HCT116 (cell line): Measurements from ENCODE around the gene CDKL4. TPM values are rescaled to one million over a fixed set of nuclear protein-coding genes. Genes with fewer than 3 reads are reported as not detected.

Source experiments
- ATAC-seq: fragments of 200-7000 bp; cut with Tn5 transposase; 2 replicates; pipeline ENCODE4 v1.9.1; 2020; ENCODE audit warnings: mild to moderate bottlenecking, moderate library complexity
- BruUV-seq: library from RNA; stranded (reverse); fragments of 400-500 nt; replicated peaks from 2 replicates; lab custom pipeline; 2021; lab: Mats Ljungman, UMichigan
- CTCF ChIA-PET: fragments of 300-600 bp; sonication (Branson Sonifier 250); formaldehyde crosslinking; loops from one replicate; lab custom pipeline; 2021; ENCODE audit warnings: antibody characterized with exemption; lab: Charles Lee
- POLR2A ChIA-PET: fragments of 300-600, 350-600 bp; sonication (Branson Sonifier 250); formaldehyde crosslinking; loops from one replicate; lab custom pipeline; 2021; ENCODE audit warnings: antibody characterized with exemption; lab: Charles Lee
- RAD21 ChIA-PET, 2 experiments: fragments of 300-600 bp; sonication (Branson Sonifier 250); formaldehyde crosslinking; loops; one replicate each; lab custom pipeline; 2023; ENCODE audit warnings: low total read pairs in 2 of 2; ENCODE audit not compliant: uncharacterized antibody in 2 of 2, unreplicated experiment in 2 of 2, low non-redundant PET in 1 of 2; lab: Charles Lee
- DNase-seq: peaks from one replicate; pipeline ENCODE4 v3.0.0-alpha.2; 2010; ENCODE audit warnings: low read depth, low spot score
- H2AFZ ChIP-seq: fragments of 200-600 bp; shearing (Covaris generic), sonication (generic); 2 replicates; pipeline ENCODE4 v1.6.1; 2017; ENCODE audit warnings: low read depth, mixed run types, mixed read lengths, antibody characterized with exemption, low read length; ENCODE audit not compliant: poor library complexity, severe bottlenecking
- H3K27ac ChIP-seq: 2 replicates; pipeline ENCODE4 v1.5.1; 2012; ENCODE audit warnings: low read depth, low read length
- H3K27me3 ChIP-seq: fragments of 200-600 bp; sonication (generic); 2 replicates; pipeline ENCODE4 v1.6.1; 2016; ENCODE audit warnings: mixed run types, low read length, mixed read lengths; ENCODE audit not compliant: insufficient read depth
- H3K36me3 ChIP-seq, 2 experiments: fragments of 200-500 bp in 1 of 2; fragments of 200-600 bp in 1 of 2; sonication (Bioruptor generic) in 1 of 2; sonication (generic) in 1 of 2; 2 replicates each; pipeline versions ENCODE4 v1.5.1 to v1.6.1; 2014 to 2016; ENCODE audit warnings: low read length in 2 of 2, inconsistent platforms in 1 of 2, mixed read lengths in 1 of 2, mixed run types in 1 of 2; ENCODE audit not compliant: insufficient read depth in 2 of 2, control insufficient read depth in 1 of 2
- H3K4me1 ChIP-seq, 2 experiments: fragments of 200-600 bp in 1 of 2; sonication (generic) in 1 of 2; 2 replicates each; pipeline versions ENCODE4 v1.5.1 to v1.6.1; 2012 to 2017; ENCODE audit warnings: low read length in 2 of 2, inconsistent platforms in 1 of 2, mild to moderate bottlenecking in 1 of 2, mixed read lengths in 1 of 2, mixed run types in 1 of 2, moderate library complexity in 1 of 2; ENCODE audit not compliant: insufficient read depth in 2 of 2, control insufficient read depth in 1 of 2
- H3K4me2 ChIP-seq: fragments of 200-600 bp; sonication (generic); 2 replicates; pipeline ENCODE4 v1.6.1; 2017; ENCODE audit warnings: mixed run types, low read length, mixed read lengths
- H3K4me3 ChIP-seq, 2 experiments: fragments of 200-600 bp in 1 of 2; sonication (generic) in 1 of 2; replicated peaks in 1 of 2; 2 replicates each; pipeline ENCODE4 v1.5.1; 2011 to 2016; ENCODE audit warnings: low read length in 2 of 2, control low read depth in 1 of 2, low read depth in 1 of 2, mild to moderate bottlenecking in 1 of 2, mixed read lengths in 1 of 2, mixed run types in 1 of 2
- H3K79me2 ChIP-seq: fragments of 200-600 bp; sonication (generic); 2 replicates; pipeline ENCODE4 v1.6.1; 2017; ENCODE audit warnings: mild to moderate bottlenecking, mixed run types, low read length, moderate library complexity, mixed read lengths; ENCODE audit not compliant: insufficient read depth
- H3K9ac ChIP-seq: fragments of 200-600 bp; sonication (generic); 2 replicates; pipeline ENCODE4 v1.6.1; 2016; ENCODE audit warnings: low read length, mixed read lengths
- H3K9me2 ChIP-seq: fragments of 200-600 bp; sonication (generic), shearing (Covaris generic); 2 replicates; pipeline ENCODE4 v1.6.1; 2017; ENCODE audit warnings: mixed run types, mild to moderate bottlenecking, moderate library complexity; ENCODE audit not compliant: insufficient read depth
- H3K9me3 ChIP-seq, 2 experiments: fragments of 200-500 bp in 1 of 2; fragments of 200-600 bp in 1 of 2; sonication (Bioruptor generic) in 1 of 2; sonication (generic) in 1 of 2; 2 replicates each; pipeline ENCODE4 v1.6.1; 2014 to 2017; ENCODE audit warnings: low read length in 2 of 2, mixed read lengths in 2 of 2, inconsistent platforms in 1 of 2, low read depth in 1 of 2, mild to moderate bottlenecking in 1 of 2, mixed run types in 1 of 2, moderate library complexity in 1 of 2; ENCODE audit not compliant: control insufficient read depth in 1 of 2, insufficient read depth in 1 of 2
- H4K20me1 ChIP-seq: fragments of 200-600 bp; sonication (generic), shearing (Covaris generic); 2 replicates; pipeline ENCODE4 v1.6.1; 2017; ENCODE audit warnings: mixed run types, mild to moderate bottlenecking, moderate library complexity; ENCODE audit not compliant: insufficient read depth
- CBX3 ChIP-seq: IDR thresholded peaks from 2 replicates; pipeline ENCODE4 v1.6.1; 2012; ENCODE audit warnings: low read depth
- ELF1 ChIP-seq: IDR thresholded peaks from 2 replicates; pipeline ENCODE4 v1.6.1; 2012; ENCODE audit warnings: low read depth, borderline replicate concordance
- EZH2 ChIP-seq: fragments of 200-600 bp; sonication (generic); IDR thresholded peaks from 2 replicates; pipeline ENCODE4 v1.6.1; 2017; ENCODE audit warnings: antibody characterized with exemption, mixed run types
- MAX ChIP-seq: IDR thresholded peaks from 2 replicates; pipeline ENCODE4 v1.6.1; 2012
- POLR2A ChIP-seq: IDR thresholded peaks from 2 replicates; pipeline ENCODE4 v1.7.0; 2011; ENCODE audit warnings: borderline replicate concordance; ENCODE audit not compliant: insufficient read depth, insufficient read length; ENCODE audit errors: extremely low read depth
- POLR2AphosphoS5 ChIP-seq: IDR thresholded peaks from 2 replicates; pipeline ENCODE4 v1.6.1; 2011; ENCODE audit warnings: mild to moderate bottlenecking, low read depth, low read length, moderate library complexity
- SIN3A ChIP-seq: IDR thresholded peaks from 2 replicates; pipeline ENCODE4 v1.6.1; 2012; ENCODE audit warnings: low read depth
- YY1 ChIP-seq: IDR thresholded peaks from 2 replicates; pipeline ENCODE4 v1.6.1; 2011; ENCODE audit warnings: low read length, low read depth, moderate library complexity, mild to moderate bottlenecking; ENCODE audit not compliant: insufficient replicate concordance; ENCODE audit errors: extremely low read depth
- intact Hi-C: fragments of 100-400 bp; cut with micrococcal nuclease; formaldehyde crosslinking; loops from 2 replicates; pipeline ENCODE4 v1.10.0; 2022
- total RNA-seq: library from RNA; stranded (reverse); gene quantifications from one replicate; pipeline ENCODE4 v1.2.1, GENCODE V29; 2021; ENCODE audit not compliant: unreplicated experiment
- TF ChIP-seq, protein P1 (sequence below): IDR thresholded peaks from 2 replicates; pipeline ENCODE4 v1.6.1; 2012; ENCODE audit warnings: low read depth

Gene CDKL4
- total RNA-seq, 1 experiment from 2014 or later = 0.27 TPM

- Histone ChIP-seq H3K9ac (no peak overlapping the region), H3K27me3 (no peaks in the 10 kb centered on the region), H3K4me2 (no peak overlapping the region), H3K4me3 (no peak overlapping the region), H3K36me3 (no peaks in the 10 kb centered on the region), H2AFZ (no peak overlapping the region), H4K20me1 (no peaks in the 10 kb centered on the region), H3K4me1 (no peaks in the 10 kb centered on the region), H3K9me3 (no peaks in the 10 kb centered on the region), H3K79me2 (no peaks in the 10 kb centered on the region), H3K9me2 (peaks cover 12% of the 10 kb centered on the region; the same call in 1 of the 2 replicates), H3K27ac (no peak overlapping the region)
- no TSS peak for BruUV-seq
- RAD21 ChIA-PET = no interaction called here
- TF ChIP-seq, protein P1, sequence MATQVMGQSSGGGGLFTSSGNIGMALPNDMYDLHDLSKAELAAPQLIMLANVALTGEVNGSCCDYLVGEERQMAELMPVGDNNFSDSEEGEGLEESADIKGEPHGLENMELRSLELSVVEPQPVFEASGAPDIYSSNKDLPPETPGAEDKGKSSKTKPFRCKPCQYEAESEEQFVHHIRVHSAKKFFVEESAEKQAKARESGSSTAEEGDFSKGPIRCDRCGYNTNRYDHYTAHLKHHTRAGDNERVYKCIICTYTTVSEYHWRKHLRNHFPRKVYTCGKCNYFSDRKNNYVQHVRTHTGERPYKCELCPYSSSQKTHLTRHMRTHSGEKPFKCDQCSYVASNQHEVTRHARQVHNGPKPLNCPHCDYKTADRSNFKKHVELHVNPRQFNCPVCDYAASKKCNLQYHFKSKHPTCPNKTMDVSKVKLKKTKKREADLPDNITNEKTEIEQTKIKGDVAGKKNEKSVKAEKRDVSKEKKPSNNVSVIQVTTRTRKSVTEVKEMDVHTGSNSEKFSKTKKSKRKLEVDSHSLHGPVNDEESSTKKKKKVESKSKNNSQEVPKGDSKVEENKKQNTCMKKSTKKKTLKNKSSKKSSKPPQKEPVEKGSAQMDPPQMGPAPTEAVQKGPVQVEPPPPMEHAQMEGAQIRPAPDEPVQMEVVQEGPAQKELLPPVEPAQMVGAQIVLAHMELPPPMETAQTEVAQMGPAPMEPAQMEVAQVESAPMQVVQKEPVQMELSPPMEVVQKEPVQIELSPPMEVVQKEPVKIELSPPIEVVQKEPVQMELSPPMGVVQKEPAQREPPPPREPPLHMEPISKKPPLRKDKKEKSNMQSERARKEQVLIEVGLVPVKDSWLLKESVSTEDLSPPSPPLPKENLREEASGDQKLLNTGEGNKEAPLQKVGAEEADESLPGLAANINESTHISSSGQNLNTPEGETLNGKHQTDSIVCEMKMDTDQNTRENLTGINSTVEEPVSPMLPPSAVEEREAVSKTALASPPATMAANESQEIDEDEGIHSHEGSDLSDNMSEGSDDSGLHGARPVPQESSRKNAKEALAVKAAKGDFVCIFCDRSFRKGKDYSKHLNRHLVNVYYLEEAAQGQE = peak; percentile 11
- TF ChIP-seq YY1 = no peak
- ATAC-seq (no peak), DNase-seq (no peak)
- POLR2A ChIA-PET = no interaction called here
- CTCF ChIA-PET = no interaction called here
- intact Hi-C loops = no loop called here
Observed at GRCh38 chr2:39183673-39184072, 60.1 kb downstream of the CDKL4 start.

DNA sequence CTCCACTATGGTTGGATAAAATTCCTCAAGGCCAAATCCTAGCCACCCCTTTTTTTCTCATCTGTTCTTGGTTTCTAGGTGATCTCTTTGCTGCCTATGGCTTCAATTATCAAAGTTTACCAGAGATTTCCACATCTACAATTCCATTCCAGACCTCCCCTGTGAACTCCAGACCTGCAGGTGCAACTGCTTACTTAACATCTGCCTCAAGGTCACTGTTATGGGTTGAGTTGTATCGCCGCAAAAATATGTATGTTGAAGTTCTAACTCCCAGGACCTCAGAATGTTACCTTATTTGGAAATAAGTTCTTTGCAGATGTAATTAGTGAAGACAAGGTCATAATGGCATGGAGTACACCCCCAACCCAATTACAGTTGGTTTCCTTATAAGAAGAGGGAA lies 62.5 kb downstream of the CDKL4 start:
- Histone ChIP-seq H4K20me1 (no peaks in the 10 kb centered on the region), H3K4me3 (no peak overlapping the region), H3K27ac (no peak overlapping the region), H2AFZ (no peak overlapping the region), H3K27me3 (no peaks in the 10 kb centered on the region), H3K36me3 (no peaks in the 10 kb centered on the region), H3K4me1 (no peaks in the 10 kb centered on the region), H3K9me2 (peaks cover 12% of the 10 kb centered on the region; the same call in 1 of the 2 replicates)
- ChIA-PET CTCF (no interaction called here), POLR2A (no interaction called here), RAD21 (no interaction called here)
- no peak for DNase-seq
- no peak for ATAC-seq
- no TSS peak for BruUV-seq
- no peak for TF ChIP-seq POLR2AphosphoS5
- no peak for TF ChIP-seq POLR2A
- no peak for TF ChIP-seq ELF1
- no peak for TF ChIP-seq MAX
- no peak for TF ChIP-seq EZH2
- TF ChIP-seq SIN3A = no peak
- TF ChIP-seq CBX3 = no peak
- TF ChIP-seq, all 23 proteins: peak for 0
- no peak overlapping the region for H3K4me2 ChIP-seq
- H3K79me2 ChIP-seq = no peaks in the 10 kb centered on the region
- intact Hi-C loops = no loop called here
- H3K9me3 ChIP-seq = no peaks in the 10 kb centered on the region
- no peak overlapping the region for H3K9ac ChIP-seq
